ENCODE measurements around the gene TAF1. TPM values are rescaled to one million over a fixed set of nuclear protein-coding genes. Genes with fewer than 3 reads are reported as not detected.

Gene TAF1
- total and polyA plus RNA-seq, 2 of the 8 experiments (the other 6 are each of a cell fraction or from before 2014, with no cell fraction given): 6.3 to 30.2 TPM

GRCh38 chrX:71466979-71467523, 100.9 kb downstream of the TAF1 start:
- no peaks in the 10 kb centered on the region for H3K27me3 ChIP-seq (replicated peaks in 1 of 4; ENCODE audit: control insufficient read depth in 3 of 4, extremely low read depth in 1 of 4, insufficient read depth in 3 of 4, low read length in 3 of 4)
- H2BK5ac ChIP-seq (ENCODE audit: low read depth, low read length): no peak overlapping the region
- H2BK20ac ChIP-seq (ENCODE audit: low read length): no peak overlapping the region
- no peaks in the 10 kb centered on the region for H3K79me2 ChIP-seq (ENCODE audit: control insufficient read depth in 1 of 2, insufficient read depth in 2 of 2, low read length in 2 of 2)
- no peak overlapping the region for H3K9ac ChIP-seq (replicated peaks in 1 of 4; ENCODE audit: extremely low read depth in 1 of 4, low read depth in 3 of 4, low read length in 3 of 4)
- H3K79me1 ChIP-seq (ENCODE audit: low read depth, low read length): no peaks in the 10 kb centered on the region
- no peaks in the 10 kb centered on the region for H4K20me1 ChIP-seq (replicated peaks in 1 of 2; ENCODE audit: control insufficient read depth in 1 of 2, insufficient read depth in 2 of 2, low read length in 2 of 2)
- no peak overlapping the region for H2AFZ ChIP-seq (ENCODE audit: low read length)
- ChIA-PET POLR2A (ENCODE audit: partially characterized antibody) (interaction anchor here (1.0 kb wide), 1 partner anchor 69 kb away, joined by 3 read pairs; no protein-coding TSS in a partner anchor), CTCF (ENCODE audit: partially characterized antibody) (no interaction called here)
- no peak overlapping the region for H3K18ac ChIP-seq (ENCODE audit: extremely low read depth, low read length)
- no peak overlapping the region for H3K14ac ChIP-seq (ENCODE audit: insufficient read length)
- TF ChIP-seq RBBP5 (IDR thresholded peaks at IDR 0.05; ENCODE audit: borderline replicate concordance, low read depth, low read length): no peak
- no peak for TF ChIP-seq POU5F1 (IDR thresholded peaks at IDR 0.05; ENCODE audit: low read depth, low read length)
- TF ChIP-seq RXRA (IDR thresholded peaks at IDR 0.05; ENCODE audit: insufficient read depth, low read depth, low read length): no peak
- H3K23ac ChIP-seq (ENCODE audit: insufficient read length): no peak overlapping the region
- no peaks in the 10 kb centered on the region for H3K9me3 ChIP-seq (ENCODE audit: insufficient read depth in 2 of 2, low read depth in 1 of 2, low read length in 1 of 2)
- H4K5ac ChIP-seq (ENCODE audit: insufficient read length, low read depth, low read length): no peak overlapping the region
- no peak overlapping the region for H3K4me2 ChIP-seq (ENCODE audit: insufficient read depth in 1 of 2, low read depth in 2 of 2, low read length in 2 of 2)
- no peak overlapping the region for H3K4ac ChIP-seq (replicated peaks; ENCODE audit: insufficient read length, low read depth, low read length)
- no peaks in the 10 kb centered on the region for H3K4me1 ChIP-seq (replicated peaks in 1 of 4; ENCODE audit: control insufficient read depth in 3 of 4, insufficient read depth in 4 of 4, low read length in 3 of 4)
- no peak overlapping the region for H3K56ac ChIP-seq (replicated peaks; ENCODE audit: insufficient read length, low read depth, low read length)
- no peak overlapping the region for H2BK15ac ChIP-seq (ENCODE audit: low read length)
- no peak overlapping the region for H2BK12ac ChIP-seq (ENCODE audit: low read depth, low read length)
- FAIRE-seq (no peak), DNase-seq (ENCODE audit: low read depth in 1 of 2, low spot score in 2 of 2) (no peak)
- WGBS, 2 experiments (ENCODE audit: extremely low coverage in 1 of 2, insufficient coverage in 1 of 2, insufficient read length in 1 of 2, insufficient replicate concordance in 2 of 2, low coverage in 1 of 2, low lambda C conversion rate in 2 of 2, missing lambda C conversion rate in 1 of 2): 67% methylated on average over 1 of the region's 5 CpGs; no CpG with 5 or more reads in 1 of the 2 experiments
- H3K23me2 ChIP-seq (ENCODE audit: low read depth, low read length): no peaks in the 10 kb centered on the region
- no peak overlapping the region for H4K8ac ChIP-seq (ENCODE audit: extremely low read depth, insufficient read depth, low read length)
- H2BK120ac ChIP-seq (replicated peaks; ENCODE audit: low read depth, low read length): no peak overlapping the region
- H3K36me3 ChIP-seq (ENCODE audit: control insufficient read depth in 2 of 4, insufficient read depth in 4 of 4, low read length in 3 of 4): peaks cover 3 to 19% (median 8%) of the 10 kb centered on the region in 4 experiments; a peak in 5 of 8 replicates
- no peak overlapping the region for H2AK5ac ChIP-seq (ENCODE audit: low read depth, low read length)
- H3K27ac ChIP-seq (ENCODE audit: low read depth, low read length): no peak overlapping the region
- H4K91ac ChIP-seq (replicated peaks; ENCODE audit: insufficient read length, low read length): no peak overlapping the region
- H3K4me3 ChIP-seq (ENCODE audit: extremely low read depth in 1 of 4, insufficient read depth in 2 of 4, low read depth in 3 of 4, low read length in 4 of 4): no peak overlapping the region

Data from H1 (cell line).